ENCODE measurements around the gene TNIK.
A peak's percentile ranks its signal among the peaks of the same experiment; 100 is the strongest.

The TNIK gene

DNA sequence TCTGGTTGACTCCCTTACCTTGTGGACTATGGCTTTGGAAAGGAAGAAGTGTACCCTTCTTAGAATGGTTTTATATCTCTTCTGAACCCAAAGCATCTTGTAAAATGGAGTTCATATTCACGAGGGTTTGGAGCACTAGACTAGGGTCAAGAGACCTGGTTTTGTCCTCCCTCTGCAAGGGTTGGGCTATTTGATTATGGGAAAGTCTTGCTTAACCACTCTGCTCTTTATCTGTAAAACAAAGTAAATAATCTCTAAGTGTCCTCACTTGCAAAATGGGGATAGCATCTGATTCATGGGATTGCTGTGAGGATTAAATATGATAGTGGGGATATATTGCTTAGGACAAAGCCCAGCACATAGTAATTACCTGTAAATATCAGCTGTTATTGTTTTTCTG is 415.8 kb downstream of the TNIK start:
- in situ Hi-C loops (cut with MboI; ENCODE audit: low pct_unique_long_range_greater_than_20kb, low sequenced_read_pairs, unreplicated experiment): no loop called here
- DNase-seq (ENCODE audit: low spot score): no peak
- TF ChIP-seq, protein P1, sequence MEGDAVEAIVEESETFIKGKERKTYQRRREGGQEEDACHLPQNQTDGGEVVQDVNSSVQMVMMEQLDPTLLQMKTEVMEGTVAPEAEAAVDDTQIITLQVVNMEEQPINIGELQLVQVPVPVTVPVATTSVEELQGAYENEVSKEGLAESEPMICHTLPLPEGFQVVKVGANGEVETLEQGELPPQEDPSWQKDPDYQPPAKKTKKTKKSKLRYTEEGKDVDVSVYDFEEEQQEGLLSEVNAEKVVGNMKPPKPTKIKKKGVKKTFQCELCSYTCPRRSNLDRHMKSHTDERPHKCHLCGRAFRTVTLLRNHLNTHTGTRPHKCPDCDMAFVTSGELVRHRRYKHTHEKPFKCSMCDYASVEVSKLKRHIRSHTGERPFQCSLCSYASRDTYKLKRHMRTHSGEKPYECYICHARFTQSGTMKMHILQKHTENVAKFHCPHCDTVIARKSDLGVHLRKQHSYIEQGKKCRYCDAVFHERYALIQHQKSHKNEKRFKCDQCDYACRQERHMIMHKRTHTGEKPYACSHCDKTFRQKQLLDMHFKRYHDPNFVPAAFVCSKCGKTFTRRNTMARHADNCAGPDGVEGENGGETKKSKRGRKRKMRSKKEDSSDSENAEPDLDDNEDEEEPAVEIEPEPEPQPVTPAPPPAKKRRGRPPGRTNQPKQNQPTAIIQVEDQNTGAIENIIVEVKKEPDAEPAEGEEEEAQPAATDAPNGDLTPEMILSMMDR (IDR thresholded peaks at IDR 0.05; ENCODE audit: extremely low read depth, insufficient read depth, missing control alignments): no peak

DNA sequence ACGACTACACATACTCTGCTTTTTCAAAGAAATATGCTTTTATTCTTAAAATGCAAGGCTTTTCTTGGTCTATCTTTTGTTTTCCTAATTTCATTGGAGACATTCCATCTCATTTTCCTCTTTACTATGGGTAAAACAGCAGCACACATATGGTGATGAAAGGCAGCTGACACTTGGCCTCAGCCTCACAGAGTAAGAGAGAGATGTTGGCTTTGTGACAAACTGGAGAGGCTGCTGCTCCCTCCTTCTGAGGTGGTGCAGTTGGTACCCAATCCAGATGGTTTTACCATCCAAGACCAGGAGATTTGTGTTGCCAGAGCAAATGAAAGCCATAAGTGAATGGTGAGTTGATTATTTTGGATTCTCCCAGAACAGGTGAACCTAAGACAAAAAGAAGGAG is 420.5 kb downstream of the TNIK start:
- no peak for DNase-seq (ENCODE audit: low spot score)
- TF ChIP-seq, protein P1 (IDR thresholded peaks at IDR 0.05; ENCODE audit: extremely low read depth, insufficient read depth, missing control alignments): no peak
- in situ Hi-C loops (cut with MboI; ENCODE audit: low pct_unique_long_range_greater_than_20kb, low sequenced_read_pairs, unreplicated experiment): no loop called here

DNA sequence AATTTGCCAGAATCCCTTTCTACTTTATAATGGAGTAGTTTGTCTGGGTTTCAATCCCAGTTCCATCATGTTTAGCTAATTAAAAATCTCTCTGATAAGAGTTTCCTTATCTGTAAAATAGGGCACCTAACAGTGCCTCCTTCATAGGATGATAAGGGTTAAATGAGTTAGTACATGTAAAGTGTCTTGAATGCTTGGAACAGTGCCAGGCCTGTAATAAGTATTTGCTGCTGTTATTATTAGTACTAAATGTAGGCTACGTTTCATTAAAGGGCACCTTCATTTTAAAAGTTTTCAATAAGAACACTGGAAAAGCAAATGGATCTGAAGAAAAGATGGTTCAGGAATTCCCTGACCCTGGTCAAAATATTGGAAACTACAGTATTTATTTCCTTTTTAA is 421.9 kb downstream of the TNIK start:
- TF ChIP-seq, protein P1 (IDR thresholded peaks at IDR 0.05; ENCODE audit: extremely low read depth, insufficient read depth, missing control alignments): no peak
- DNase-seq (ENCODE audit: low spot score): no peak
- in situ Hi-C loops (cut with MboI; ENCODE audit: low pct_unique_long_range_greater_than_20kb, low sequenced_read_pairs, unreplicated experiment): no loop called here

DNA sequence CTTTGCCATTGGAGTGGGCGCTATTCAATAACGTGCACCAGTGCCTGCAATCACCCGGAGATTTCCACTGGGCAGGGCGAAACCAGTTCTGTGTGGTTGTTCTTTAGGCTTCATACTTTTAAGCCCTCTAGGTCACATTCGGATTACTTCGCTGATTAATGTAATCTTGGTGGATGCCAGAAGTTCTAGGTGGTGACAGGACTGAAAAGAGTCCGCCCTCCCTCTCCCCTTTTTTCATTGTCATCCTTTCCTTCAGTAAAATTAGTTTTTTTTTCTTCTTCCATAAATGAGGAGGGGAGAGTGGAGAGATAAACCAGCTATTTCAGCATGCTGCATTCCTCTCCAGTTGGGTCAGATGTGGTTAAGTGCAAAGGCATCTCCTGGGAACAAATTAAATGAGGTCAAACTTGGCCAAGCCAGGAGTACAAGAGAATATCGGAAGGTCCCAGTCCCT is 431.4 kb downstream of the TNIK start:
- TF ChIP-seq, protein P1 (IDR thresholded peaks at IDR 0.05; ENCODE audit: extremely low read depth, insufficient read depth, missing control alignments): no peak

DNA sequence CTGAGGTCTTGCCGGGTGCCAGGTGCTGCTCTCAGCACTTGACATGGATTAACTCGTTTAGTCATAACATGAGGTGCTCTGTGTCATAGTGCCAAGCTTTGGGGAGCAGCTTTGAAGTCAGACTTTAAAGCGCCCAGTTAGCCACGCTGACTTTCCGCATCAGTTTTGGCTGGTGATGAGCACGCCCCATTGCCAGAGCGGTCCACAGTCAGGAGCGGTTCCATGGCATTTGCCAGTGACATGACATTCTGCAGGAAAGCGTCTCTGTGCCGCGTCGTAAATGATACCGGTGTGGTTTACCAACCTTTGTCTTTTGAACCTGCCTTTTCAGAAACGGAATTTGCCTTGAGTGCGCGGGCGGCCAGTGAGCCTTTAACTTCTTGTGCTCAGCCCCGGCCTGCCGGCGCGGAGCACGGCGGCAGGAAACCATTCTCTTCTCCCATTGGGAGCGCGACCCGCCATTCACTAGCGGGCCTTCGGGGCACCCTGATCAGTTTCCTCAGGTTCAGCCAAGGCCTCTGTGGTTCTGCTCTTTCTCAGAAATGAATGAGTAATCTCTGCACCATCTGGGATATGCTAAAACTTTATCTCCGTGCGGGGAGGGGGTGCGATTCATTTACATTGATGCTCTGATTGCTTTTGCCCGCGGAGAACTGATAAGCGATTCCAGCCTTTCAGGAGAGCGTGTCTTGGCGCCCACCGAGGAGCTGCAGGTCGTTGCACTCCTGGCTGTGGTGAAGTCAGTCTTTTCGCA is 432.0 kb downstream of the TNIK start:
- TF ChIP-seq, protein P1 (IDR thresholded peaks at IDR 0.05; ENCODE audit: extremely low read depth, insufficient read depth, missing control alignments): no peak
- DNase-seq (ENCODE audit: low spot score): peak; percentile 13
- in situ Hi-C loops (cut with MboI; ENCODE audit: low pct_unique_long_range_greater_than_20kb, low sequenced_read_pairs, unreplicated experiment): no loop called here

More for the DNA sequence above, 431.4 kb downstream of the TNIK start:
- in situ Hi-C loops (cut with MboI; ENCODE audit: low pct_unique_long_range_greater_than_20kb, low sequenced_read_pairs, unreplicated experiment): no loop called here
- DNase-seq (ENCODE audit: low spot score): no peak

DNA sequence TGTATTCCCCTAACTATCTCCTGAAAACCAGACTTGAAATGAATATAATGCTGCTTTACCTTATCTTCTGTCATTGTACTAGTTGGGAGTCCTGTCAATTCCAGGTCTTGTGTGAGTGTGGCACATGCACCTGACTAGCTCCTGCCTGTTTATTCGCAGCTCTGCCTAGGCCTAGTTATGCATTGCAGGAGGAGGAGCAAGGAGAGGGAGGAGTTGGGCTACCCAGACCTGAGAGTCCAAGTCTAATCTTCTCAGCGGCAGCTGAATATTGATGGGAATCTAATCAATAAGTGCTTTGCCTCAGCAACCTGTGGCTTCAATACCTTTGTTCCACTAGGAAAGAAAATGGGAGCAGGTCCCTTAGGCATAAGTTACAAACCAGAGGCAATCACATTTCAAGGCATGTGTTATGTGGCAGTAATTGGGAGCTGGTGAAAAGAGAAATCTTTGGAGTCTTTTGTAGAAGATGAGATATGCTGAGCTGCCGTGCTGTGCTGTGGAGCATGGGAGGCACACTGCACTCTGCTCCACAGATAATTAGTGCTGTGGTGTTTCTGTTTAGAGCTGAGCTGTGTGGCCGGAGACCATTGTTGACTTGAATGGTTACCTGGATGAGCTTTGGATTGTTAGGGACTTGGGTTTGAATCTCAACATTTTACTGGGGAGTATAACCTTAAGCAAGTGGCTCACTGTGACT is 433.5 kb downstream of the TNIK start, which contains the start of gene SLC2A2:
Gene SLC2A2, minus strand, starts transcription at position 124 of the 697 bp plus-strand sequence. Its CDS starts 50 bp downstream, at position 74.
- DNase-seq (ENCODE audit: low spot score): no peak
- in situ Hi-C loops (cut with MboI; ENCODE audit: low pct_unique_long_range_greater_than_20kb, low sequenced_read_pairs, unreplicated experiment): no loop called here
- TF ChIP-seq, protein P1 (IDR thresholded peaks at IDR 0.05; ENCODE audit: extremely low read depth, insufficient read depth, missing control alignments): no peak
